Stimulated activated CD4-positive, alpha-beta T cell treated with anti-CD3 and anti-CD28 coated beads, Interleukin-15, amount 100 ng/mL, for 48 hours (primary cell): ENCODE data around the gene SPIB.
"Not testable (repeated sequence)": the region's sequence is repeated elsewhere in the genome, so short reads cannot be mapped to it uniquely, and the experiment has no call there.

ENCODE experiments used
- DNase-seq, 2 donors: peaks; one replicate each; pipeline ENCODE4 v3.0.0-alpha.2; 2020; ENCODE audit warnings: low read depth in 2 of 2

The SPIB gene

GRCh38 chr19:50418176-50419021, at the start of gene SPIB:
SPIB (plus strand) TSS chr19:50418938; CDS start chr19:50418963, 25 bp downstream.
- DNase-seq, result no peak

DNA sequence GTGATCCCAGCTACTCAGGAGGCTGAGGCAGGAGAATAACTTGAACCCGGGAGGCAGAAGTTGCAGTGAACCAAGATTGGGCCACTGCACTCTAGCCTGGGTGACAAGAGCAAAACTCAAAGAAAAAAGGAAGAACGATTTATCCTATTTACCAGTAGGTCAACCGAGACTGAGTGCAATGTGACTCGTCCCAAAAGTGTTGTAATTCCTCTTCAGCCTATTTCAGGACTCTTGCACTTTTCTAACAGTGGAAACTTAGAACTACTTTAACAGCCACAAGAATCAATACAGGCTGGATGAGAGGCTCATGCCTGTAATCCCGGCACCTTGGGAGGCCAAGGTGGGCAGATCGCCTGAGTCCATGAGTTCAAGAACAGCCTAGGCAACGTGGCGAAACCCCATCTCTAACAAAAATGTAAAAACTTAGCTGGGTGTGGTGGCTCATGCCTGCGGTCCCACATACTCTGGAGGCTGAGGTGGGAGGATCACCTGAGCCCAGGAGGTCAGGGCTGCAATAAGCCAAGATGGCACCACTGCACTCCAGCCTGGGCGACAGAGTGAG, 46.7 kb upstream of the SPIB start:
- no peak for DNase-seq

DNA sequence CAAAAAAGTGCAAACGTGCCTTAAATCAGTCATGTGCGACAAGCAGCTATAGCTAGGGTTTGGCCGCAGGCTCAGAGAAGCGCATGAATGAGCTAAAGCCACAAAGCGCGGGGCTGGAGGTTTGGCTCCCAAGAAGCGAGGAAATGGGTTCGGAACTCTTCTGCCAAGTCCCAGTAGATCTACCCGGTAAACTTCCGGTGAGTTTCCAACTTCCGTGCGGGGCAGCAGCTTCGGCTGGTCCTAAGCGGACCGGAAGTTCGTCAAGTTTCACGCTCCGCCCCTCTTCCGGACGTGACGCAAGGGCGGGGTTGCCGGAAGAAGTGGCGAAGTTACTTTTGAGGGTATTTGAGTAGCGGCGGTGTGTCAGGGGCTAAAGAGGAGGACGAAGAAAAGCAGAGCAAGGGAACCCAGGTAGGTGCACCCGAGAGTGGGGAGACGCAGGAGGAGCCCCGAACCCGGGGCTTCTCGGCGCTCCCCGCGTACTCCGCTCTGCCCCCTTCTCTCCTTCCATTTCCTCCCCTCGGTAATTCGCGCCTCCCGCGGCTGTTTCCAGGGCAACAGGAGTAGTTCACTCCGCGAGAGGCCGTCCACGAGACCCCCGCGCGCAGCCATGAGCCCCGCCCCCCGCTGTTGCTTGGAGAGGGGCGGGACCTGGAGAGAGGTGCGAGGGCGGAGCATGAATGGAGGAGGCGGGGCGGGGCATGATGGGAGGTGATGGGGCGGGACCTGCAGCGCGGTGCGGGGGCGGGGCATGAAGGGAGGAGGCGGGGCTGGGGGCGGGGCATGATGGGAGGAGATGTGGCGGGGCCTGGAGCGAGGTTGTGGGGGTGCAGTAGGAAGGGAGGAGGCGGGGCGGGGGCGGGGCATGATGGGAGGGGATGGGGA, 42.3 kb upstream of the SPIB start, which contains the start of gene NR1H2:
TSS of gene NR1H2 (plus strand) at position 292 of the 885 bp plus-strand sequence. CDS start 1,149 bp downstream, outside the sequence.
- peak; percentile 92 to 94 for DNase-seq

- peak in 1 of 2 donors; percentile 52 for DNase-seq
Measured at GRCh38 chr19:50377051-50377461, 41.7 kb upstream of the SPIB start.

- DNase-seq, result no peak
Measured at GRCh38 chr19:50377517-50377916, 41.2 kb upstream of the SPIB start.

DNA sequence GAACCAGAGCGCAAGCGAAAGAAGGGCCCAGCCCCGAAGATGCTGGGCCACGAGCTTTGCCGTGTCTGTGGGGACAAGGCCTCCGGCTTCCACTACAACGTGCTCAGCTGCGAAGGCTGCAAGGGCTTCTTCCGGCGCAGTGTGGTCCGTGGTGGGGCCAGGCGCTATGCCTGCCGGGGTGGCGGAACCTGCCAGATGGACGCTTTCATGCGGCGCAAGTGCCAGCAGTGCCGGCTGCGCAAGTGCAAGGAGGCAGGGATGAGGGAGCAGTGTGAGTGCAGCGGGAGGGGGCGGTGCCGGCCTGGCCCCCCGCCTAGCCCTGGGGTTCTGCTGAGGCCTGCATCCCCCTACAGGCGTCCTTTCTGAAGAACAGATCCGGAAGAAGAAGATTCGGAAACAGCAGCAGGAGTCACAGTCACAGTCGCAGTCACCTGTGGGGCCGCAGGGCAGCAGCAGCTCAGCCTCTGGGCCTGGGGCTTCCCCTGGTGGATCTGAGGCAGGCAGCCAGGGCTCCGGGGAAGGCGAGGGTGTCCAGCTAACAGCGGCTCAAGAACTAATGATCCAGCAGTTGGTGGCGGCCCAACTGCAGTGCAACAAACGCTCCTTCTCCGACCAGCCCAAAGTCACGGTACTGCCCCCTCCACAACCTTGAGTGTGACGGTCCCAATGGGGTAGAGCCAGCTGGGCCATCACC, 40.4 kb upstream of the SPIB start:
- no peak for DNase-seq

DNA sequence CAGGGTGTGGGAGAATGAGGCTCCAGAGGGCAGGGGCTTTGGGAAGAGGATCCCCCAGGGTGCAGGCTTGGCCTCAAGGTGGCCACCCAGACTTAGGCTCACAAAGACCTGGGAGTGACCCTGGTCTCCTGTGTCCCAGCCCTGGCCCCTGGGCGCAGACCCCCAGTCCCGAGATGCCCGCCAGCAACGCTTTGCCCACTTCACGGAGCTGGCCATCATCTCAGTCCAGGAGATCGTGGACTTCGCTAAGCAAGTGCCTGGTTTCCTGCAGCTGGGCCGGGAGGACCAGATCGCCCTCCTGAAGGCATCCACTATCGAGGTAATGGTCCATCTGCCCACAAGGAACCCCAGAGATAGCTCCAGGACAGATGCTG, 39.9 kb upstream of the SPIB start:
- DNase-seq, result no peak

DNA sequence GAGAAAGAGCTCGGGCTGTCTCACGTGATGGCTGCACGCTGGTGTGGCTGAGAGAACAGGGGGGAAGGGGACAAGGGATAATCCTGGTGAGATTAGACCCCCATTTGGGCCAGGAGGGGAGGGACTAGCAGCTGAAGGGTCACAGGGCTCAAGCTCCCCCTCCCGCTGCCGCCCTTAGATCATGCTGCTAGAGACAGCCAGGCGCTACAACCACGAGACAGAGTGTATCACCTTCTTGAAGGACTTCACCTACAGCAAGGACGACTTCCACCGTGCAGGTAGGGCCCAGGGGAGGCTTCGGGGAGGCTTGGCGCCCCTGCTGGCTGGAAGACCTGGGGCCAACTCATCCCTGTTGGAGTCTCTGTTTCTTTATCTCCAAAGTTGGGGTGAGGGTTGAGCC, 39.1 kb upstream of the SPIB start:
- DNase-seq, result no peak

GRCh38 chr19:50380137-50380536, 38.6 kb upstream of the SPIB start:
- DNase-seq, result no peak

GRCh38 chr19:50380751-50381151, 38.0 kb upstream of the SPIB start:
- no peak for DNase-seq

DNA sequence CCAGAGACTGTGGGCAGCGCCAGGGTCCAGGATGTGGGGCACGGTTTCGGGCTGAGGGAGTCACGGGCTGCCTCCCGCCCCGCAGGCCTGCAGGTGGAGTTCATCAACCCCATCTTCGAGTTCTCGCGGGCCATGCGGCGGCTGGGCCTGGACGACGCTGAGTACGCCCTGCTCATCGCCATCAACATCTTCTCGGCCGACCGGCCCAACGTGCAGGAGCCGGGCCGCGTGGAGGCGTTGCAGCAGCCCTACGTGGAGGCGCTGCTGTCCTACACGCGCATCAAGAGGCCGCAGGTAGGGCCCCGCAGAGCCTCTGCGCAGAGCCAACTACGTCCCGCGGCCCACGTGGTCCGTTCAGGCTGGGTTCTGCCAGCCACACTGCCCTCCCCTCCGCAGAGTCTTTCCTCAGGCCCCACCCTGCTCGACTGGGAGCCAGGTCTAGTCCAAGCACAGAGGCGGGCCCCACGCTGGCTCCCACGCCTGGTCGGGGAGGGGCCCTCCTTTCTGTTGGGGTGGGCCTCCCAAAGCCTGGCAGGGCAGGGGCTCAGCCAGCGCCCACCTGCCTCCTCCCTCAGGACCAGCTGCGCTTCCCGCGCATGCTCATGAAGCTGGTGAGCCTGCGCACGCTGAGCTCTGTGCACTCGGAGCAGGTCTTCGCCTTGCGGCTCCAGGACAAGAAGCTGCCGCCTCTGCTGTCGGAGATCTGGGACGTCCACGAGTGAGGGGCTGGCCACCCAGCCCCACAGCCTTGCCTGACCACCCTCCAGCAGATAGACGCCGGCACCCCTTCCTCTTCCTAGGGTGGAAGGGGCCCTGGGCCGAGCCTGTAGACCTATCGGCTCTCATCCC, 36.6 kb upstream of the SPIB start:
- DNase-seq, result no peak

- no peak for DNase-seq
Measured at GRCh38 chr19:50383001-50383851, 35.5 kb upstream of the SPIB start.

GRCh38 chr19:50383852-50384684, 34.7 kb upstream of the SPIB start, which contains the start of gene POLD1:
POLD1 (plus strand) TSS chr19:50384347; CDS start chr19:50398852, 14,505 bp downstream.
- DNase-seq, result peak; percentile 98 to 99

DNA sequence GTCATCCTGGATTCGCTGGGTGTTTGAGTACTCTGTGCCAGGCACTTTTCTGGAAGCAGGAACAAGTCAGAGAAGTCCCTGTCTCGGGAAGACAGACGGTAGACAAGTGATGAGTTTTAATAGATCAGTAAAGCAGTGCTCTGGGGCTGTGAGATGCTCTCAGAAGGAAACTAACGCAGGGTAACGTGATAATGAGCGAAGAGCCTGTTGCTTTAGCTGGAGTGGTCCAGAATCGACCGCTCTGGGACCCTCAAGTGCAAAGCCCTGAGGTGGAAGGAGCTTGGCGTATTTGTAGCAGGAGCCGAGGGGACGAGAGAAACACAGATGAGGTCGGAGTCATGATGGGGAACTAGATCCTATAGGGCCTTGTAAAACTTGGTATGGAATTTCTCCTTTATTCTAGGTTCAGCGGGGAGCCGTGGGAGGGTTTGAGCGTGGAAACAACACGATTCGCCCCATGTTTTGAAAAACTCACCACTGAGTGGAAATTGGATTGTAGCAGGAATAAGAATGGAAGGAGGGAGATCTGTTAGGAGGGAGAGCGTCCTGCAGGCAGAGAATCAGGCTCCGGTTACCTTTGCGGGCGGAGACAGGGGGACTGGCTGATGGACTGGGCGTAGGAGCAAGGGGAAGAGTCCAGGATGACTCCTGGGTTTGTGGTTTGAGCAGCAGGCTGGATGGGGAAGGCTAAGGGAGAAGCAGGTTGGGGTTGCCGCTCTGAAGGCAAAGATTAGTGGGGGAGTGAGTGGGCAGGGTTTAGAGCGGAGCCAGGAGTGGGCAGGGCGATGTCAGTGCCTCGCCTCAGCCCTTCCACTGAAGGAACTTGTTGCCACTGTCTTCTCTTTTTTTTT, 33.8 kb upstream of the SPIB start:
- no peak for DNase-seq

DNA sequence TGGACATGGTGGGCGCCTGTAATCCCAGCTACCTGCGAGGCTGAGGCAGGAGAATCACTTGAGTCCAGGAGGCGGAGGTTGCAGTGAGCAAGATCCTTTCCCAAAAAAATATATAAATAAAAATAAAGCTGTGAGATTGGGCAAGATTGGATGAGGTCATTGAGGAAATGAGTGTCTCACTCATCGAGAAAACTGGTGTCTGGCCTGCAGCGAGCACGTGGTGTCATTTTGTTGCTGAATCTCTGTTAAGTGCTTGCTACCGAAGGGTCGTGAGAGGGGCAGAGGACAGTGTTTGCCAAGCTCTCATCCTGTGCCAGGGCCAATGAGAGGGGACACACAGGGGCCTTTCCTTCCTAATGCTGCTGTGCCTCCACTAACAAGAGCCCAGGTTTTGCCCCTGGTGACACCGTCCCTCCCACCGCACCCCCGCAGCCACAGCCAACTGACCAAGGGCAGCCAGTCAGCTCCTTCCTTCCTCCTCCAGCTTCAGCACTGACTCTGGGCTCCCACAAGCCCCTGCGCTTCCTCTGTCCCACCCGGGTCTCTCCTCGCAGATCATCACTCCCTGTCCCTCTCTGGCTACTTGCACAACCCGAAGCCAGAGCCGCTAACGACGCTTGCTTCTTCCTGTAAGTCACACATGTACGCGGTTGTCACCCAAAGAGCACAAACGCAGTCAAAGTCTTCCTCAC, 31.4 kb upstream of the SPIB start:
- DNase-seq, result no peak

DNA sequence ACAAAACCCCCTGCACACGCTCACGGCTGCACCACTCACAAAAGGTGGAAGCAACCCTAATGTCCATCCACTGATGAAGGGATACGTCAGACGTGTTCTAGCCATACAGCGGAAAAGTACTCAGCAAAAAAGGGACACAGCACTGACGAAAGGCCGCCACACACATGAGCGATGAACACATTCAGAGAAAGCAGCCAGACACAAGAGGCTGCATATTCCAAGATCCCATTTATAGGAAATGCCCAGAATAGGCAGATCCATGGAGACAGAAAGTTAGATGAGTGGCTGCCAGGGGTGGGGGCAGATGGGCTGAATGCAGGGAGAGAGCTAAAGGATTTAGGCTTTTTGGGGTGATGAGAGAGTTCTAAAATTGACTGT, 30.9 kb upstream of the SPIB start:
- no peak for DNase-seq

DNA sequence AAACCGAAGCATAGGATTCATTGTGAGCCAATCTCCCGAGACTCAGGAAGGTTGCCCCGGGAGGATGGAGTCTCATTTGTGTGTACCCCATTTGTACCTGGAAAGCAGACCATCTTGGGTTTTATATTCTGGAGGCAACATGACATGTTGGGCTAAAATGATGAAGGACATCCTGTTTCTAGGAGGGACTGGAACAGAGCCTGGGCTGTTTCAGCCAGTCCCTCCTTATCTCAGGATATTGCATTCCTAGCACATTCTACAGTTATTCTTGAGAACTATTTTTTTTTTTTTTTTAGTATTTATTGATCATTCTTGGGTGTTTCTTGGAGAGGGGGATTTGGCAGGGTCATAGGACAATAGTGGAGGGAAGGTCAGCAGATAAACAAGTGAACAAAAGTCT, 28.4 kb upstream of the SPIB start:
- not testable (repeated sequence) for DNase-seq
